H9 (cell line): ENCODE results near the gene ZNRF1. TPM values are rescaled to one million over a fixed set of nuclear protein-coding genes. Genes with fewer than 3 reads are reported as not detected.
A peak's percentile ranks its signal among the peaks of the same experiment; 100 is the strongest.

Experiments
- DNase-seq: peaks from one replicate; pipeline ENCODE4 v3.0.0-alpha.2; 2017
- H2AFZ ChIP-seq: one replicate; pipeline ENCODE4 v1.6.1; 2013; ENCODE audit warnings: mild to moderate bottlenecking, low read length, control low read depth, moderate library complexity
- H2AK5ac ChIP-seq: 2 replicates; pipeline ENCODE4 v1.6.1; 2013; ENCODE audit warnings: low read length, control low read depth, mixed read lengths; ENCODE audit not compliant: insufficient read length
- H2BK120ac ChIP-seq: one replicate; pipeline ENCODE4 v1.6.1; 2013; ENCODE audit warnings: low read depth, mild to moderate bottlenecking, low read length, control low read depth, inconsistent platforms; ENCODE audit not compliant: poor library complexity, severe bottlenecking
- H2BK12ac ChIP-seq: 2 replicates; pipeline ENCODE4 v1.6.1; 2013; ENCODE audit warnings: low read length, control low read depth, mixed read lengths, low read depth; ENCODE audit not compliant: insufficient read length
- H2BK15ac ChIP-seq: 2 replicates; pipeline ENCODE4 v1.6.1; 2013; ENCODE audit warnings: low read depth, low read length, control low read depth
- H2BK20ac ChIP-seq: one replicate; pipeline ENCODE4 v1.6.1; 2013; ENCODE audit warnings: low read depth, mild to moderate bottlenecking, low read length, control low read depth, inconsistent platforms; ENCODE audit not compliant: poor library complexity, severe bottlenecking
- H2BK5ac ChIP-seq: 2 replicates; pipeline ENCODE4 v1.6.1; 2013; ENCODE audit warnings: low read length, control low read depth, mixed read lengths; ENCODE audit not compliant: insufficient read length
- H3K14ac ChIP-seq: 2 replicates; pipeline ENCODE4 v1.6.1; 2013; ENCODE audit warnings: low read length, control low read depth; ENCODE audit not compliant: insufficient read depth
- H3K18ac ChIP-seq: 2 replicates; pipeline ENCODE4 v1.6.1; 2013; ENCODE audit warnings: low read depth, mild to moderate bottlenecking, mixed read lengths, low read length, control low read depth; ENCODE audit not compliant: insufficient read length
- H3K23ac ChIP-seq: 2 replicates; pipeline ENCODE4 v1.6.1; 2013; ENCODE audit warnings: low read length, control low read depth, mixed read lengths, low read depth; ENCODE audit not compliant: insufficient read length
- H3K23me2 ChIP-seq: 2 replicates; pipeline ENCODE4 v1.6.1; 2013; ENCODE audit warnings: low read depth, mild to moderate bottlenecking, mixed read lengths, low read length, control low read depth; ENCODE audit not compliant: insufficient read length, poor library complexity, severe bottlenecking
- H3K27ac ChIP-seq: 2 replicates; pipeline ENCODE4 v1.5.1; 2013; ENCODE audit warnings: low read length, control low read depth, mixed read lengths, low read depth; ENCODE audit not compliant: insufficient read length
- H3K27me3 ChIP-seq: 2 replicates; pipeline ENCODE4 v1.6.1; 2013; ENCODE audit warnings: low read length, control low read depth, inconsistent platforms; ENCODE audit not compliant: insufficient read depth
- H3K4ac ChIP-seq: 2 replicates; pipeline ENCODE4 v1.6.1; 2013; ENCODE audit warnings: low read depth, mild to moderate bottlenecking, control low read depth, inconsistent platforms, low read length, moderate library complexity
- H3K4me1 ChIP-seq: 2 replicates; pipeline ENCODE4 v1.6.1; 2013; ENCODE audit warnings: low read length, control low read depth, inconsistent platforms; ENCODE audit not compliant: insufficient read depth
- H3K4me2 ChIP-seq: 2 replicates; pipeline ENCODE4 v1.6.1; 2013; ENCODE audit warnings: low read length, control low read depth, mixed read lengths; ENCODE audit not compliant: insufficient read length, insufficient read depth
- H3K56ac ChIP-seq: 2 replicates; pipeline ENCODE4 v1.6.1; 2013; ENCODE audit warnings: low read depth, mild to moderate bottlenecking, mixed read lengths, low read length, control low read depth; ENCODE audit not compliant: insufficient read length
- H3K79me1 ChIP-seq: 2 replicates; pipeline ENCODE4 v1.6.1; 2013; ENCODE audit warnings: low read depth, mild to moderate bottlenecking, moderate library complexity, low read length, control low read depth, inconsistent platforms; ENCODE audit not compliant: insufficient read depth, poor library complexity, severe bottlenecking
- H3K79me2 ChIP-seq: 2 replicates; pipeline ENCODE4 v1.6.1; 2013; ENCODE audit warnings: low read length, control low read depth, inconsistent platforms; ENCODE audit not compliant: insufficient read depth
- H3K9ac ChIP-seq: 2 replicates; pipeline ENCODE4 v1.6.1; 2013; ENCODE audit warnings: low read length, control low read depth, mixed read lengths; ENCODE audit not compliant: insufficient read length; ENCODE audit errors: extremely low read depth
- H3K9me3 ChIP-seq: one replicate; pipeline ENCODE4 v1.6.1; 2013; ENCODE audit warnings: low read depth, low read length, inconsistent platforms; ENCODE audit not compliant: control insufficient read depth
- H3T11ph ChIP-seq: one replicate; pipeline ENCODE4 v1.6.1; 2013; ENCODE audit warnings: mild to moderate bottlenecking, low read length, control low read depth, inconsistent platforms
- H4K20me1 ChIP-seq: one replicate; pipeline ENCODE4 v1.6.1; 2013; ENCODE audit not compliant: control insufficient read depth, insufficient read length, insufficient read depth
- H4K5ac ChIP-seq: 2 replicates; pipeline ENCODE4 v1.6.1; 2013; ENCODE audit warnings: low read depth, mild to moderate bottlenecking, mixed read lengths, low read length, control low read depth; ENCODE audit not compliant: insufficient read length
- H4K8ac ChIP-seq: replicated peaks from 2 replicates; pipeline ENCODE4 v1.6.1; 2013; ENCODE audit warnings: low read length, control low read depth, mixed read lengths, low read depth; ENCODE audit not compliant: insufficient read length
- H4K91ac ChIP-seq: 2 replicates; pipeline ENCODE4 v1.6.1; 2013; ENCODE audit warnings: low read depth, mild to moderate bottlenecking, moderate library complexity, mixed read lengths, low read length, control low read depth; ENCODE audit not compliant: insufficient read length
- H3K27ac Mint-ChIP-seq, 3 experiments: 2 replicates in 2 of 3; 3 replicates in 1 of 3; pipeline ENCODE4 v1.8.0; 2020 to 2021; ENCODE audit warnings: mixed read lengths in 3 of 3, mild to moderate bottlenecking in 1 of 3, moderate library complexity in 1 of 3
- H3K27me3 Mint-ChIP-seq: 2 replicates; pipeline ENCODE4 v1.8.0; 2021; ENCODE audit warnings: low read depth, mild to moderate bottlenecking, moderate library complexity, mixed read lengths
- H3K36me3 Mint-ChIP-seq, 3 experiments: 2 replicates in 2 of 3; 3 replicates in 1 of 3; pipeline ENCODE4 v1.8.0; 2020 to 2021; ENCODE audit warnings: low read depth in 3 of 3, mixed read lengths in 3 of 3; ENCODE audit not compliant: insufficient read depth in 1 of 3
- H3K4me1 Mint-ChIP-seq, 2 experiments: 2 replicates each; pipeline ENCODE4 v1.8.0; 2020; ENCODE audit warnings: mixed read lengths in 2 of 2
- H3K4me3 Mint-ChIP-seq, 2 experiments: 2 replicates in 1 of 2; 3 replicates in 1 of 2; pipeline ENCODE4 v1.8.0; 2020 to 2021; ENCODE audit warnings: mild to moderate bottlenecking in 2 of 2, mixed read lengths in 2 of 2, moderate library complexity in 1 of 2
- H3K9me3 Mint-ChIP-seq, 2 experiments: 2 replicates in 1 of 2; 3 replicates in 1 of 2; pipeline ENCODE4 v1.8.0; 2020; ENCODE audit warnings: mild to moderate bottlenecking in 2 of 2, mixed read lengths in 2 of 2, moderate library complexity in 1 of 2
- WGBS: extraction: QIAGEN DNeasy Blood & Tissue Kit; methylation state at CpG from one replicate; pipeline ENCODE4 v1.1.7; 2013; ENCODE audit warnings: missing lambda C conversion rate, low lambda C conversion rate, mixed read lengths; ENCODE audit not compliant: insufficient read length; ENCODE audit errors: extremely low coverage; 5-methylcytosine and 5-hydroxymethylcytosine counted together
- total RNA-seq: library from RNA; stranded (reverse); gene quantifications from 2 replicates; pipeline ENCODE4 v1.2.1, GENCODE V29; 2021
- TF ChIP-seq, protein P1 (sequence below): fragments of 200-600 bp; sonication (generic); conservative IDR thresholded peaks from 3 replicates; pipeline ENCODE4 v1.8.0; 2021; ENCODE audit warnings: antibody characterized with exemption, mild to moderate bottlenecking

The ZNRF1 gene
- total RNA-seq, 1 experiment from 2014 or later = 49.6 TPM

DNA sequence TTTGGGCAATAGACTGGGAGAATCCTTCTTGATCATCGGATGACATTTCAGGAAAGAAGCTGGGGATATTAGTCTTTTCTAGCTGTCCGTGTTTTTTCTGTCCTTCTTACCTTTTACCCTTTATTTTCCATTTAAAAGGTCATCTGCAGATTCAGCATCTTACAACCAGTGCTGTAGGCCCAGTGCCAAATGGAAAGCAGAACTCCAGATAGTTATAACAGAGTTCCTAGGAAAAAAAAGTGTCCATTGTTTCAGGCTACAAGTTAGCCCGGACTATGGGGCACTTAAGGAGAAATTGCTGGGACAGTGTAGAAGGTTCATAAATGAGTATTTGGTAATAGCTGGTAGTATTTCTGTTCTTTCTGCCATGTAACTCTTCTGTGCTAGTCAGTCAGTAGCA lies 89.4 kb downstream of the ZNRF1 start:
- Histone ChIP-seq H3K9me3 (no peaks in the 10 kb centered on the region), H3K23me2 (no peaks in the 10 kb centered on the region), H2BK5ac (no peak overlapping the region), H2AFZ (no peak overlapping the region), H4K8ac (no peak overlapping the region), H3K27ac (no peak overlapping the region), H3K4ac (no peak overlapping the region), H2AK5ac (no peak overlapping the region), H3K79me2 (peaks cover 3% of the 10 kb centered on the region; the same call in 1 of the 2 replicates), H3K9ac (no peak overlapping the region), H4K20me1 (no peaks in the 10 kb centered on the region), H2BK20ac (no peak overlapping the region), H3K14ac (no peak overlapping the region), H4K91ac (no peak overlapping the region), H3K79me1 (no peaks in the 10 kb centered on the region), H3K18ac (no peak overlapping the region), H3K4me1 (peaks cover 3% of the 10 kb centered on the region), H2BK12ac (no peak overlapping the region), H3K23ac (no peak overlapping the region), H3K4me2 (no peak overlapping the region), H3T11ph (no peak overlapping the region), H3K27me3 (no peaks in the 10 kb centered on the region), H4K5ac (no peak overlapping the region), H3K56ac (no peak overlapping the region), H2BK120ac (no peak overlapping the region), H2BK15ac (no peak overlapping the region)
- H3K4me1 Mint-ChIP-seq = peaks cover 44 to 55% of the 10 kb centered on the region in 2 experiments
- TF ChIP-seq, protein P1, sequence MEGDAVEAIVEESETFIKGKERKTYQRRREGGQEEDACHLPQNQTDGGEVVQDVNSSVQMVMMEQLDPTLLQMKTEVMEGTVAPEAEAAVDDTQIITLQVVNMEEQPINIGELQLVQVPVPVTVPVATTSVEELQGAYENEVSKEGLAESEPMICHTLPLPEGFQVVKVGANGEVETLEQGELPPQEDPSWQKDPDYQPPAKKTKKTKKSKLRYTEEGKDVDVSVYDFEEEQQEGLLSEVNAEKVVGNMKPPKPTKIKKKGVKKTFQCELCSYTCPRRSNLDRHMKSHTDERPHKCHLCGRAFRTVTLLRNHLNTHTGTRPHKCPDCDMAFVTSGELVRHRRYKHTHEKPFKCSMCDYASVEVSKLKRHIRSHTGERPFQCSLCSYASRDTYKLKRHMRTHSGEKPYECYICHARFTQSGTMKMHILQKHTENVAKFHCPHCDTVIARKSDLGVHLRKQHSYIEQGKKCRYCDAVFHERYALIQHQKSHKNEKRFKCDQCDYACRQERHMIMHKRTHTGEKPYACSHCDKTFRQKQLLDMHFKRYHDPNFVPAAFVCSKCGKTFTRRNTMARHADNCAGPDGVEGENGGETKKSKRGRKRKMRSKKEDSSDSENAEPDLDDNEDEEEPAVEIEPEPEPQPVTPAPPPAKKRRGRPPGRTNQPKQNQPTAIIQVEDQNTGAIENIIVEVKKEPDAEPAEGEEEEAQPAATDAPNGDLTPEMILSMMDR = no peak
- no peaks in the 10 kb centered on the region for H3K27me3 Mint-ChIP-seq
- H3K36me3 Mint-ChIP-seq = peaks cover 2 to 13% (median 5%) of the 10 kb centered on the region in 3 experiments; a peak in 5 of 7 replicates
- DNase-seq = no peak
- no peak overlapping the region for H3K4me3 Mint-ChIP-seq
- WGBS = no CpG with 5 or more reads among the region's 3 CpGs
- H3K27ac Mint-ChIP-seq = peak overlapping the region in 1 of 3 experiments; percentile 1; a peak in 1 of 7 replicates
- H3K9me3 Mint-ChIP-seq = no peaks in the 10 kb centered on the region
